HL-60 (cell line): ENCODE results near the gene FBN2.
"Not testable (repeated sequence)": the region's sequence is repeated elsewhere in the genome, so short reads cannot be mapped to it uniquely, and the experiment has no call there.

Source experiments
- DNase-seq, 2 experiments: peaks; one replicate each; pipeline ENCODE4 v3.0.0-alpha.2; 2010 to 2020; ENCODE audit warnings: low read depth in 1 of 2, low spot score in 1 of 2
- H3K27ac ChIP-seq: fragments of 250-450 bp; sonication (Bioruptor Pico); replicated peaks from 2 replicates; pipeline ENCODE4 v1.5.1; 2020; ENCODE audit warnings: mild to moderate bottlenecking, moderate library complexity
- H3K27me3 ChIP-seq: fragments of 250-450 bp; sonication (Bioruptor Pico); 2 replicates; pipeline ENCODE4 v1.5.1; 2021; ENCODE audit warnings: mild to moderate bottlenecking, moderate library complexity; ENCODE audit not compliant: insufficient read depth, poor library complexity, severe bottlenecking
- H3K4me3 ChIP-seq: replicated peaks from 2 replicates; pipeline ENCODE4 v1.5.1; 2011; ENCODE audit warnings: mild to moderate bottlenecking, control low read depth, low read length; ENCODE audit not compliant: insufficient read depth
- CTCF ChIP-seq: IDR thresholded peaks from one replicate; pipeline ENCODE4 v1.5.1; 2011; ENCODE audit warnings: low read length, control low read depth, inconsistent platforms; ENCODE audit not compliant: insufficient read depth
- GABPA ChIP-seq: IDR thresholded peaks from 2 replicates; pipeline ENCODE4 v1.6.1; 2012; ENCODE audit warnings: low read depth
- POLR2AphosphoS5 ChIP-seq: IDR thresholded peaks from 2 replicates; pipeline ENCODE4 v1.6.1; 2012; ENCODE audit warnings: low read depth
- REST ChIP-seq: IDR thresholded peaks from 2 replicates; pipeline ENCODE4 v1.6.1; 2012; ENCODE audit warnings: low read depth; ENCODE audit not compliant: insufficient replicate concordance
- SPI1 ChIP-seq: IDR thresholded peaks from 2 replicates; pipeline ENCODE4 v1.6.1; 2012; ENCODE audit warnings: low read depth, mild to moderate bottlenecking, borderline replicate concordance

FBN2 gene

DNA sequence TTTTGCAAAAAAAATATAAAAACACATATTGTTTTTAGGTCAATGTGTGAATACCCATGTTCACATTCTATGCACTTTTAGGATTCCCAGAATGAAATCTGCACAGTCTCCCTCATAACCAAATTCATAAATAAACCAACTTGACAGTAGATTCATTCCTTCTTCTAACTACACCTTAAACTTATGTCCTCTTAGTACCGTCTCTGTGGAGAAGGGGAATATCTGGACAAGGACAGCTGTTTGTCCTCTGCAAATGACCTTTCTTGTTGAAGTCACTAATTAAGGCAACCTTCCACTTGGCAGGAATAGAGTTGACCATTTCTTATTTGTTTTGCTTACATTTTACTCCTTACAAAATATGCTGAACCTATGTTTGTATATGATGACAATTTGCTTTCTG, 71.1 kb downstream of the FBN2 start:
- Histone ChIP-seq H3K27ac (no peak overlapping the region), H3K4me3 (no peak overlapping the region), H3K27me3 (no peaks in the 10 kb centered on the region)
- no peak for DNase-seq
- no peak for TF ChIP-seq POLR2AphosphoS5
- no peak for TF ChIP-seq GABPA
- no peak for TF ChIP-seq REST
- TF ChIP-seq CTCF, result no peak
- TF ChIP-seq SPI1, result no peak

GRCh38 chr5:128466554-128466953, 71.5 kb downstream of the FBN2 start:
- Histone ChIP-seq H3K4me3 (no peak overlapping the region), H3K27ac (no peak overlapping the region), H3K27me3 (no peaks in the 10 kb centered on the region)
- no peak for TF ChIP-seq CTCF
- no peak for DNase-seq

- Histone ChIP-seq H3K4me3 (no peak overlapping the region), H3K27me3 (no peaks in the 10 kb centered on the region), H3K27ac (no peak overlapping the region)
- TF ChIP-seq REST (no peak), CTCF (no peak), SPI1 (no peak), POLR2AphosphoS5 (no peak), GABPA (no peak)
- no peak for DNase-seq
These were observed 73.4 kb downstream of the FBN2 start for GRCh38 chr5:128464596-128464995.

DNA sequence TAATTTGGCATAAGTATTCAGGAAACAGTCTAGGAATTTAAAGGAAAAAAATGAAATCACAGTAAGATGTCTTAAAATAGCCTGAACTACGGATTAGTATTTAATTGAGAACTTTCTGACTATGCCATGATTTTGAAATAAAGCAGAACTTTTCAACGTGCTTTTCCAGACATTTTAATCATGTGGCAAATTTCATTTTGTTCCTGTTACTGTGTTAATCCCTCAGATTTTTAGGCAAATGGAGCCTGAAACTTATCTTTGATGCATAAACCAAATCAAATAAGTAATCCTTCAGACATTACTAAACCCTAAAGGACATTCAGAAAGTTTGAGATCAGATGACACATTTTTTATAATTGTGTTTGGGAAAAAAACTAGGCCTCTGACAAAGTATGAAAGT, 75.7 kb downstream of the FBN2 start:
- no peak overlapping the region for H3K4me3 ChIP-seq
- H3K27ac ChIP-seq, result no peak overlapping the region
- no peaks in the 10 kb centered on the region for H3K27me3 ChIP-seq
- no peak for DNase-seq
- TF ChIP-seq CTCF, result no peak
- TF ChIP-seq GABPA, result no peak

DNA sequence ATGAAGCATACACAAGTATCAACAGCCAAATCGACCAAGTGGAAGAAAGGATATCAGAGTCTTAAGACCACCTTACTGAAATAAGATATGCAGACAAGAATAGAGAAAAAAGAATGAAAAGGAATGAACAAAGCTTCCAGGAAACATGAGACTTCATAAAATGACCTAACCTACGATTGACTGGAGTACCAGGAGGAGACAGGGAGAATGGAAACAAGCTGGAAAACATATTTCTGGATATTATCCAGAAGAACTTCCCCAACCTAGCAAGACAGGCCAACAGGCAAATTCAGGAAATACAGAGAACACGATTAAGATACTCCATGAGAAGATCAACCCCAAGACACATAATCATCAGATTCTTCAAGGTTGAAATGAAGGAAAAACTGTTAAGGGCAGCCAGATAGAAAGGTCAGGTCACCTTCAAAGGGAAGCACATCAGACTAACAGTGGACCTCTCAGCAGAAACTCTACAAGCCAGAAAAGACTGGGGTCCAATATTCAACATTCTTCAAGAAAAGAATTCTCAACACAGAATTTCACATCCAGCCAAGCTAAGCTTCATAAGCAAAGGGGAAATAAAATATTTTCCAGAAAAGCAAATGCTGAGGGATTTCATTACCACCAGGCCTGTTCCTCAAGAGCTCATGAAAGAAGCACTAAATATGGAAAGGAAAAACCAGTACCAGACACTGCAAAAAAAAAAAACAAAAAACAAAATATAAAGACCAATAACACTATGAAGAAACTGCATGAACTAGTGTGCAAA, 80.7 kb downstream of the FBN2 start:
- H3K27me3 ChIP-seq, DNase-seq, H3K27ac ChIP-seq, H3K4me3 ChIP-seq: not testable (repeated sequence)
